OCI-LY3 (cell line): ENCODE measurements around the gene MIAT.
A peak's percentile ranks its signal among the peaks of the same experiment; 100 is the strongest.

ENCODE experiments used
- H2AFZ ChIP-seq: fragments of 200-600, 300-600 bp; shearing (Covaris generic); 2 replicates; pipeline ENCODE4 v1.6.0; 2014; ENCODE audit warnings: antibody characterized with exemption, low read depth, low read length
- H3K27ac ChIP-seq: fragments of 200-600, 300-600 bp; sonication (generic); 2 replicates; pipeline ENCODE4 v1.5.1; 2014; ENCODE audit warnings: mild to moderate bottlenecking, low read length, moderate library complexity, mixed read lengths
- H3K27me3 ChIP-seq: fragments of 200-600, 300-600 bp; sonication (generic); 2 replicates; pipeline ENCODE4 v1.6.1; 2014; ENCODE audit warnings: low read depth, low read length, mixed read lengths
- H3K36me3 ChIP-seq: fragments of 200-600, 300-600 bp; sonication (generic); replicated peaks from 2 replicates; pipeline ENCODE3; 2014; ENCODE audit warnings: low read depth, low read length, mixed read lengths
- H3K4me1 ChIP-seq: fragments of 300-600, 200-600 bp; sonication (generic); 2 replicates; pipeline ENCODE4 v1.6.1; 2014; ENCODE audit warnings: low read length, mixed read lengths
- H3K4me2 ChIP-seq: fragments of 200-600, 300-600 bp; sonication (generic); 2 replicates; pipeline ENCODE4 v1.6.1; 2014; ENCODE audit warnings: low read length, mixed read lengths
- H3K4me3 ChIP-seq: fragments of 300-600, 200-600 bp; sonication (generic); 2 replicates; pipeline ENCODE4 v1.5.1; 2014; ENCODE audit warnings: antibody characterized with exemption, mild to moderate bottlenecking, low read length, moderate library complexity
- H3K79me2 ChIP-seq: fragments of 300-600, 200-600 bp; shearing (Covaris generic); 2 replicates; pipeline ENCODE4 v1.6.1; 2014; ENCODE audit warnings: mild to moderate bottlenecking, low read length, mixed read lengths
- H3K9ac ChIP-seq: fragments of 300-600, 200-600 bp; shearing (Covaris generic); 2 replicates; pipeline ENCODE4 v1.6.0; 2014; ENCODE audit warnings: mild to moderate bottlenecking, low read length, moderate library complexity
- H3K9me3 ChIP-seq: fragments of 200-600, 300-600 bp; shearing (Covaris generic); 2 replicates; pipeline ENCODE4 v1.6.1; 2014; ENCODE audit warnings: low read length, mixed read lengths; ENCODE audit not compliant: insufficient read depth
- H4K20me1 ChIP-seq: fragments of 200-600, 300-600 bp; sonication (generic); 2 replicates; pipeline ENCODE4 v1.6.1; 2016; ENCODE audit warnings: low read length, mixed read lengths; ENCODE audit not compliant: insufficient read depth
- EZH2phosphoT487 ChIP-seq: fragments of 200-600 bp; shearing (Covaris generic); IDR thresholded peaks from 2 replicates; pipeline ENCODE4 v1.6.1; 2018; ENCODE audit warnings: antibody characterized with exemption, mixed run types, low read depth
- TF ChIP-seq, protein P1 (sequence below): fragments of 200-600, 300-600 bp; sonication (generic); IDR thresholded peaks from 2 replicates; pipeline ENCODE4 v1.5.1; 2014; ENCODE audit warnings: antibody characterized with exemption, low read length, low read depth

MIAT gene

DNA sequence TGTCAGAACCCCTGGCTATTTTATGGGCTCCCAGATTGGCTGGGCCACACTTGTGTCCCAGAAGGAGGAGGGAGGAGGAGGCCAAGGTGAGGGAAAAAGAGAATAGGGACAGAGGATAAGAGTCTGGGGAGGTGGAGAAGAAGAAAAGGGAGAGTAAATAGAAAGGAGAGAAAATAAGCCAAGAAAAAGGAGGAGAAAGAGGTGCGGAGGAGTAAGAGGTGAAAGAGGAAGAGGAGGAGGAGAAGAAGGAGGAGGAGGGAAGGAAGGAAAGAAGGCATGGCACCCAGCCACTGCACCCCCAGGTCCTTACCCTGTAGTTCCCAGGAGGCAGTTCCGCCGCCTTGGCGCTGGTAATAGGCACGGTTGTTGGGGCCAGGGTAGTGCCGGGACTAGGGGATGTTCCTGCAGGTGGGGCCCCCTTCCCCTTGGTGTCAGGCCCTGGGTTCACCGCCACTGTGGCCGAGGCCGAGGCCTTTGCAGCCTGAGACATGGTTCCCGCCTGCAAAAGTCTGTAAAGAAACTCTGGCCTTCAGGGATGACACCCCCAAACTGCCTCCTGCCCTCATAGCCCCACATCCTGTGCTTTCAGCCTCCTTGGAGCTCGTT, 41.5 kb upstream of the MIAT start:
- no peak overlapping the region for H3K9ac ChIP-seq
- peaks cover 4% of the 10 kb centered on the region for H3K27me3 ChIP-seq
- TF ChIP-seq, protein P1, sequence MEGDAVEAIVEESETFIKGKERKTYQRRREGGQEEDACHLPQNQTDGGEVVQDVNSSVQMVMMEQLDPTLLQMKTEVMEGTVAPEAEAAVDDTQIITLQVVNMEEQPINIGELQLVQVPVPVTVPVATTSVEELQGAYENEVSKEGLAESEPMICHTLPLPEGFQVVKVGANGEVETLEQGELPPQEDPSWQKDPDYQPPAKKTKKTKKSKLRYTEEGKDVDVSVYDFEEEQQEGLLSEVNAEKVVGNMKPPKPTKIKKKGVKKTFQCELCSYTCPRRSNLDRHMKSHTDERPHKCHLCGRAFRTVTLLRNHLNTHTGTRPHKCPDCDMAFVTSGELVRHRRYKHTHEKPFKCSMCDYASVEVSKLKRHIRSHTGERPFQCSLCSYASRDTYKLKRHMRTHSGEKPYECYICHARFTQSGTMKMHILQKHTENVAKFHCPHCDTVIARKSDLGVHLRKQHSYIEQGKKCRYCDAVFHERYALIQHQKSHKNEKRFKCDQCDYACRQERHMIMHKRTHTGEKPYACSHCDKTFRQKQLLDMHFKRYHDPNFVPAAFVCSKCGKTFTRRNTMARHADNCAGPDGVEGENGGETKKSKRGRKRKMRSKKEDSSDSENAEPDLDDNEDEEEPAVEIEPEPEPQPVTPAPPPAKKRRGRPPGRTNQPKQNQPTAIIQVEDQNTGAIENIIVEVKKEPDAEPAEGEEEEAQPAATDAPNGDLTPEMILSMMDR: no peak
- TF ChIP-seq EZH2phosphoT487: no peak
- no peaks in the 10 kb centered on the region for H3K36me3 ChIP-seq
- H3K79me2 ChIP-seq: no peaks in the 10 kb centered on the region
- H4K20me1 ChIP-seq: no peaks in the 10 kb centered on the region
- H3K4me3 ChIP-seq: no peak overlapping the region
- H2AFZ ChIP-seq: no peak overlapping the region
- peaks cover 15% of the 10 kb centered on the region for H3K4me1 ChIP-seq
- H3K4me2 ChIP-seq: no peak overlapping the region
- no peaks in the 10 kb centered on the region for H3K9me3 ChIP-seq
- no peak overlapping the region for H3K27ac ChIP-seq

GRCh38 chr22:26616650-26617049, 40.7 kb upstream of the MIAT start:
- Histone ChIP-seq H2AFZ (no peak overlapping the region), H3K79me2 (no peaks in the 10 kb centered on the region), H3K4me1 (peaks cover 12% of the 10 kb centered on the region), H3K9me3 (no peaks in the 10 kb centered on the region), H3K27me3 (peaks cover 4% of the 10 kb centered on the region), H3K9ac (no peak overlapping the region), H4K20me1 (no peaks in the 10 kb centered on the region), H3K27ac (no peak overlapping the region), H3K4me3 (no peak overlapping the region), H3K4me2 (no peak overlapping the region), H3K36me3 (no peaks in the 10 kb centered on the region)
- TF ChIP-seq, protein P1: no peak
- no peak for TF ChIP-seq EZH2phosphoT487

- Histone ChIP-seq H3K27ac (no peak within 1 kb of the TSS), H3K4me3 (no peak within 1 kb of the TSS), H4K20me1 (no peaks in the 10 kb centered on the region), H3K4me1 (peaks cover 12% of the 10 kb centered on the region), H3K36me3 (no peaks in the 10 kb centered on the region), H3K9ac (no peak within 1 kb of the TSS), H3K4me2 (no peak within 1 kb of the TSS), H3K9me3 (no peaks in the 10 kb centered on the region), H3K27me3 (peaks cover 4% of the 10 kb centered on the region), H2AFZ (0 out of 2 replicates have a peak within 1 kb of the TSS, but pooled peaks have one; percentile 46), H3K79me2 (no peaks in the 10 kb centered on the region)
- no peak for TF ChIP-seq EZH2phosphoT487
- TF ChIP-seq, protein P1: no peak
Measured at GRCh38 chr22:26617271-26618199, 39.9 kb upstream of the MIAT start, which contains the start of gene CRYBB1. Gene CRYBB1, minus strand, starts transcription at chr22:26618027. Its CDS starts 1,708 bp downstream, at chr22:26616319.

DNA sequence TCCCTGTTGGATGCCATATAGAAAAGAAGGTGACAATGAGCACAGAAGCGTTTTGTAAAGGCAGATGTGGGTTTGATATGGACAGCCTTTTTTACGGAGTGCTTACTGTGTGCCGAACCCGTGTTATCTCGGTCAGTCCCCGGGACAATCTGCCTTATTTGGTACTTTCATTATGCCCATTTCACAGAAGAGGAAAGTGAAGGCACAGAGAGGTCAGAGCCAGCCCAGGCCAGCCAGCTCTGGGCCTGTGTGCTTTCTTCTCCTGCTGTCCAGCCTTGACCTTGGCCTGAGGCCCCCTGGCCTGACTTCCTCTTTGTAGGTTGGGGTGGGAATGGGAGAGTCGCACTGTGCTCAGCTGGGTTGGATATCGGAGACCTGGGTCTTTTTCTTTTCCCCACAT, 38.9 kb upstream of the MIAT start:
- H3K36me3 ChIP-seq: no peaks in the 10 kb centered on the region
- peaks cover 4% of the 10 kb centered on the region for H3K27me3 ChIP-seq
- no peak overlapping the region for H3K4me2 ChIP-seq
- H3K4me3 ChIP-seq: no peak overlapping the region
- no peaks in the 10 kb centered on the region for H4K20me1 ChIP-seq
- no peaks in the 10 kb centered on the region for H3K79me2 ChIP-seq
- no peak overlapping the region for H3K27ac ChIP-seq
- H2AFZ ChIP-seq: no peak overlapping the region
- H3K4me1 ChIP-seq: peaks cover 12% of the 10 kb centered on the region
- TF ChIP-seq EZH2phosphoT487: no peak
- TF ChIP-seq, protein P1: no peak
- no peaks in the 10 kb centered on the region for H3K9me3 ChIP-seq
- H3K9ac ChIP-seq: no peak overlapping the region
